RWPE1 (cell line): ENCODE data around the gene ZMYM3.
"Not testable (repeated sequence)": the region's sequence is repeated elsewhere in the genome, so short reads cannot be mapped to it uniquely, and the experiment has no call there.

Source experiments
- CTCF ChIA-PET: fragments of 350-600 bp; sonication (Branson Sonifier 250); formaldehyde crosslinking; extraction: SDS; loops from one replicate; lab custom pipeline; 2021; lab: Yijun Ruan, JAX
- POLR2A ChIA-PET: fragments of 400-600 bp; formaldehyde crosslinking; extraction: SDS; loops from one replicate; lab custom pipeline; 2020; ENCODE audit warnings: antibody characterized with exemption; ENCODE audit not compliant: low non-redundant PET; lab: Yijun Ruan, JAX
- DNase-seq: peaks from one replicate; pipeline ENCODE4 v3.0.0; 2012; ENCODE audit warnings: low spot score
- H3K27ac ChIP-seq: fragments of 450-650 bp; 2 replicates; pipeline ENCODE4 v1.5.1; 2017
- CTCF ChIP-seq: fragments of 450-650 bp; conservative IDR thresholded peaks from 2 replicates; pipeline ENCODE4 v1.5.1; 2017; ENCODE audit warnings: low read depth, mild to moderate bottlenecking

The ZMYM3 gene

DNA sequence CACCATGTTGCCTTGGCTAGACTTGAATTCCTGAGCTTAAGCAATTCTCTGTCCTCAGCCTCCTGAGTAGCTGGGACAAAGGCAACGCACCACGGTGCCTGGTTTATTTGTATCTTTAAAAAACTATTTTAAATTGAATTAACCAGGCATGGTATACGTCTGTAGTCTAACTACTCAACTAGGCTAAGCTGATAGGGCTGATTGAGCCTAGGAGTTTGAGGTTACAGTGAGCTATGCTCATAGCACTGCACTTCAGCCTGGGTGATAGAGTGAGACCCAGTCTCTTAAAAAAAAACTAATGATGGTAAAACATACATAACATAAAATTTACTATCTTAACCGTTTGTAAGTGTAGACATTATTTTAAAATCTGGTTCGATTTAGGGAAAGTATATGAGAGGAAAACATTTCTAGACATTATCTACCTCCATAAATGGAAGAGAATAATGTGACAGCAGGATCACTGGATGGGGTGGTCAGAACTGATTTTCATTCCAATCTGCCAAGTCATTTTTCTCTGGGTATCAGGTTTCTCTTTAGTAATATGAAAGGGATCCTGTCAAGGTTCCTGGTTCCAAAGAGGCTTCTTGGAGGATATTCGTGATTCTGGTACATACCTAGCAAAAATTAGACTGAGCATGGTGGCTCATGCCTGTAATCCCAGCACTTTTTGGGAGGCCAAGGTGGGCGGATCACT is 38.9 kb upstream of the ZMYM3 start:
- no peak overlapping the region for H3K27ac ChIP-seq
- no peak for TF ChIP-seq CTCF
- DNase-seq = no peak
- POLR2A ChIA-PET = no interaction called here
- CTCF ChIA-PET = interaction anchor here (0.5 kb wide), 1 partner anchor 88 kb away, joined by 3 read pairs; no protein-coding TSS in a partner anchor

- ChIA-PET CTCF (no interaction called here), POLR2A (no interaction called here)
- no peak for DNase-seq
Measured at GRCh38 chrX:71291381-71291780, 37.4 kb upstream of the ZMYM3 start.

GRCh38 chrX:71285929-71286328 is 32.0 kb upstream of the ZMYM3 start:
- DNase-seq = no peak
- POLR2A ChIA-PET = no interaction called here
- CTCF ChIA-PET = no interaction called here
- TF ChIP-seq CTCF = no peak
- no peak overlapping the region for H3K27ac ChIP-seq

More at GRCh38 chrX:71291381-71291780, 37.4 kb upstream of the ZMYM3 start:
- no peak overlapping the region for H3K27ac ChIP-seq
- TF ChIP-seq CTCF = no peak

DNA sequence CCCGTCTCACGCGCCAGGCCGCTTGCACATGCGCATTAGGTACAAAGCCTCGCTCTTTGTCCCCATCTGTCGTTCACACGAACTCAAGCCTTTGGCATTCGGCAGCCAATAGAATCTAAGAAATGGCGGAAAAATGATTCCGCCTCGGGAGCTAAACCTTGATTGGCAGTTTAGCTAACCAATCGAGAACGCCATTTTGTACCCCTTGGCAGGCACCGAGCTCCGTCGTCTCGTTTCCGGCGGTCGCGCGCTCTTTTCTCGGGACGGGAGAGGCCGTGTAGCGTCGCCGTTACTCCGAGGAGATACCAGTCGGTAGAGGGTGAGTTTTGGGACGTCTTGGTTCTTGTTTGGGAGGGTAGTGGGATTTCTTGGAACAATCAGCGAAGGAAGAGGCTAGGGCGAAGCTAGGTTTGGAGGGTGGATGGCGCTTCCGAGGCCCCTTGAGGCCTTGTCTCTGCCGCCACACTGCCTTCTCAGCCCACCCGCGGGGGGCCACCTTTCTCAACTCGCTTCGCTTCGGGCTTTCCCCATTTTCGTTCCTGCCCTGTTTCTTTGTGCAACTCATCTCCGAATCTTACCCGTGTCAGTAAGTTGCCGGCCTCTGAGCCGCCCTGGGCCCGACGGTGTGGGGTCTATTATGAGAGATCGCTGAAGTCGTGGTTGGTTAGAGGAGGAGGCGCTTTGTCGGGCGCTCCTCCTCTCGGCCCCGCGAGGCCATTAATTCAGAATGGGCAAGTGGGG is 29.6 kb upstream of the ZMYM3 start, which contains the start of gene NONO:
TSS of gene NONO (plus strand) at position 233 of the 741 bp plus-strand sequence. CDS start 7,003 bp downstream, outside the sequence.
- H3K27ac ChIP-seq = peak within 1 kb of the TSS; percentile 87
- ChIA-PET CTCF (interaction anchor here (0.6 kb wide), 1 partner anchor 608 kb away, joined by 4 read pairs; no protein-coding TSS in a partner anchor), POLR2A (interaction anchor here (0.9 kb wide), 1 partner anchor 29 kb away, joined by 6 read pairs; no protein-coding TSS in a partner anchor)
- TF ChIP-seq CTCF = 0 out of 2 replicates have a peak, but pooled peaks have one; percentile 15
- peak; percentile 95 for DNase-seq

DNA sequence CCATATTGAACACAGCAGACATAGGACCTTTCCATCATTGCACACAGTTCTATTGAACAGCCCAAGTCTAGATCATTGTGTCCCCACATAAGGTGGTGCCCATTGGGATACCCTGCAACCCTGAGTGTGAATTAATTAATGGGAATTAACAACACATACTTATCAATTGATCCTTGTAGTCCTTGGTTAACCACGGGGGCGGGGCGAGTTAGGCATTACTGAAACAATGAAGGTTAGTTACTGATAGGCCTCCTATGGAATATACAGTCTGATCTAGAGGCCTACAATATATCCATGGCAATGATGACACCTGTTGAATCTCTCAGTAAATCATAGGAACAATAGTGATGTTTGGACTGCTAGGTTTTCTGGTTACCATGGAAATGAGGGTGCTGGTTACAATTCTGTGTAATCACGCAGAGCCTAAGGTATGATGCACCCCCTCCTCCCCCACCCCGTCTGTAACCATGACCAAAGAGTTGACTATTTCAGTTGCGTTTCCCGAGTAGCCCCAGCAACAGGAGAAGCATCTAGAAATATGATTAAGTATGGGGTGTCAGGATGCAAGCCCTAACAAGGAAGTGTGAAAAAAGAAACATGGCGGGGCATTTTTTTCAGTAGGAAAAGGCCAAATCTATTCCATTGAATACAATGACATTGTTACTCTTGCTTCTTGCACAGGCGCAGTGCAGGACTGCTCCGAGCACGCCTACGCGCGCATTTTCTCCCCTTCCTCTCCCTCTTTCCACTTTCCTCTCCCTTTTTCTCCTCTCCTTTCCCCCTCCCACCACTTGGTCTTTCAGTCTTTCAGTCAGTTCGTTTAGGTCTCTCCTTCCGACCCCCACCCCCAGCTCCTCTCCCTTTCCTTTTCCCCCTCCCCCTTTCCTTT is 28.8 kb upstream of the ZMYM3 start:
- DNase-seq = peak; percentile 31
- ChIA-PET POLR2A (interaction anchor here (0.9 kb wide), 1 partner anchor 28 kb away, joined by 6 read pairs; no protein-coding TSS in a partner anchor), CTCF (no interaction called here)

DNA sequence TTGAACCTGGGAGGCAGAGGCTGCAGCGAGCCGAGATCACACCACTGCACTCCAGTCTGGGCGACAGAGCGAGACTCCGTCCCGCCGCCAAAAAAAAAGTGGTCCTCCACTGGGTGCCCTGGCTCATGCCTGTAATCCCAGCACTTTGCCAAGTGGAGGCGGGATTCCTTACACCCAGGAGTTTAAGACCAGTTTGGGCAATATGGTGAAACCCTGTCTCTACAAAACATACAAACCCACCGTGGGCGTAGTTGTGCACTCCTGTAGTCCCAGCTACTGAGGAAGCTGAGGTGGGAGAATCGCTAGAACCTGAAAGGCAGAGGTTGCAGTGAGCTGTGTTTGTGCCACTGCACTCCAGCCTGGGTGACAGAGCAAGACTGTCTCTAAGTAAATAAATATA is 27.4 kb upstream of the ZMYM3 start:
- POLR2A ChIA-PET, DNase-seq, H3K27ac ChIP-seq: not testable (repeated sequence)
- CTCF ChIA-PET = interaction anchor here (0.6 to 0.7 kb wide), 2 partner anchors 61 to 93 kb away, joined by 5 to 8 read pairs; no protein-coding TSS in a partner anchor

More for the DNA sequence above, 28.8 kb upstream of the ZMYM3 start:
- H3K27ac ChIP-seq = peak overlapping the region; percentile 87
- TF ChIP-seq CTCF = no peak

DNA sequence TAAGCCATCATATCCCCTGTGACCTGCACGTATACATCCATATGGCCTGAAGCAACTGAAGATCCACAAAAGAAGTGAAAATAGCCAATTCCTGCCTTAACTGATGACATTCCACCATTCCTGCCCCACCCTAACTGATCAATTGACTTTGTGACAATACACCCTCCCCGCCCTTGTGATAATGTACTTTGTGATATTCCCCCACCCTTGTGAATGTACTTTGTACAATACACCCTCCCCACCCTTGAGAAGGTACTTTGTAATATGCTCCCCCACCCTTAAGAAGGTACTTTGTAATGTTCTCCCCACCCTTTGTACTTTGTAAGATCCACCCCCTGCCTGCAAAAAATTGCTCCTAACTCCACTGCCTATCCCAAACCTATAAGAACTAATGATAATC is 18.4 kb upstream of the ZMYM3 start:
- DNase-seq, POLR2A ChIA-PET, H3K27ac ChIP-seq, CTCF ChIA-PET: not testable (repeated sequence)
